BLaER1 treated with 17β-estradiol and CSF1 and Interleukin-3, amounts not matched to agents 10 nM and 100 nM (cell line): Measurements from ENCODE around the gene KCNJ6.

Experiments
- H3K27ac ChIP-seq, 11 experiments: shearing (Covaris generic); formaldehyde crosslinking; 2 replicates each; pipeline ENCODE4 v1.8.1; 2022
- H3K27me3 ChIP-seq, 11 experiments: shearing (Covaris generic); formaldehyde crosslinking; 2 replicates each; pipeline ENCODE4 v1.8.1; 2022
- H3K36me3 ChIP-seq, 11 experiments: shearing (Covaris generic); formaldehyde crosslinking; 2 replicates each; pipeline ENCODE4 v1.8.1; 2022
- H3K4me1 ChIP-seq, 10 experiments: shearing (Covaris generic); formaldehyde crosslinking; 2 replicates each; pipeline ENCODE4 v1.8.1; 2022
- H3K4me2 ChIP-seq, 11 experiments: shearing (Covaris generic); formaldehyde crosslinking; 2 replicates each; pipeline ENCODE4 v1.8.1; 2022
- H3K4me3 ChIP-seq, 10 experiments: shearing (Covaris generic); formaldehyde crosslinking; 2 replicates each; pipeline ENCODE4 v1.8.1; 2022
- H3K9ac ChIP-seq, 11 experiments: shearing (Covaris generic); formaldehyde crosslinking; 2 replicates each; pipeline ENCODE4 v1.8.1; 2022
- H3K9me3 ChIP-seq, 11 experiments: shearing (Covaris generic); formaldehyde crosslinking; replicated peaks in 1 of 11; 2 replicates each; pipeline ENCODE4 v1.8.1; 2022
- H4K20me1 ChIP-seq, 11 experiments: shearing (Covaris generic); formaldehyde crosslinking; 2 replicates each; pipeline ENCODE4 v1.8.1; 2022
- Cebpa-rat ChIP-seq, 11 experiments: shearing (Covaris generic); IDR thresholded peaks; 2 replicates each; pipeline ENCODE4 v1.8.1; 2022

Gene KCNJ6

GRCh38 chr21:37888659-37889058 lies 27.6 kb downstream of the KCNJ6 start:
- Histone ChIP-seq H3K27ac (no peak overlapping the region), H3K9me3 (peaks cover 0 to 9% (median 0%) of the 10 kb centered on the region in 11 experiments; a peak in 2 of 22 replicates), H3K4me3 (no peak overlapping the region), H3K27me3 (no peaks in the 10 kb centered on the region), H3K4me1 (peaks cover 0 to 4% (median 0%) of the 10 kb centered on the region in 10 experiments; a peak in 6 of 20 replicates), H3K36me3 (no peaks in the 10 kb centered on the region), H3K9ac (no peak overlapping the region), H3K4me2 (no peak overlapping the region), H4K20me1 (no peaks in the 10 kb centered on the region)
- no peak for TF ChIP-seq Cebpa-rat (IDR thresholded peaks at IDR 0.05)

GRCh38 chr21:37886726-37887299 lies 29.4 kb downstream of the KCNJ6 start:
- H3K9me3 ChIP-seq: peaks cover 0 to 9% (median 0%) of the 10 kb centered on the region in 11 experiments; a peak in 2 of 22 replicates
- H4K20me1 ChIP-seq: no peaks in the 10 kb centered on the region
- H3K9ac ChIP-seq: no peak overlapping the region
- TF ChIP-seq Cebpa-rat (IDR thresholded peaks at IDR 0.05): no peak
- H3K27me3 ChIP-seq: no peaks in the 10 kb centered on the region
- H3K27ac ChIP-seq: no peak overlapping the region
- no peak overlapping the region for H3K4me2 ChIP-seq
- H3K4me1 ChIP-seq: no peaks in the 10 kb centered on the region
- H3K4me3 ChIP-seq: no peak overlapping the region
- H3K36me3 ChIP-seq: no peaks in the 10 kb centered on the region

GRCh38 chr21:37886120-37886519 lies 30.1 kb downstream of the KCNJ6 start:
- Histone ChIP-seq H3K4me1 (no peaks in the 10 kb centered on the region), H3K27ac (no peak overlapping the region), H3K36me3 (no peaks in the 10 kb centered on the region), H4K20me1 (no peaks in the 10 kb centered on the region), H3K9me3 (peaks cover 0 to 9% (median 0%) of the 10 kb centered on the region in 11 experiments; a peak in 2 of 22 replicates), H3K27me3 (no peaks in the 10 kb centered on the region), H3K4me2 (no peak overlapping the region), H3K4me3 (no peak overlapping the region), H3K9ac (no peak overlapping the region)
- no peak for TF ChIP-seq Cebpa-rat (IDR thresholded peaks at IDR 0.05)

- H3K27me3 ChIP-seq: no peaks in the 10 kb centered on the region
- H3K9me3 ChIP-seq: no peaks in the 10 kb centered on the region
- H3K4me1 ChIP-seq: peaks cover 0 to 15% (median 12%) of the 10 kb centered on the region in 10 experiments; a peak in 13 of 20 replicates
- H3K4me3 ChIP-seq: no peak overlapping the region
- no peaks in the 10 kb centered on the region for H3K36me3 ChIP-seq
- H4K20me1 ChIP-seq: no peaks in the 10 kb centered on the region
- no peak for TF ChIP-seq Cebpa-rat (IDR thresholded peaks at IDR 0.05)
- H3K27ac ChIP-seq: no peak overlapping the region
- no peak overlapping the region for H3K9ac ChIP-seq
- H3K4me2 ChIP-seq: no peak overlapping the region
Measured at GRCh38 chr21:37878946-37879660, 37.2 kb downstream of the KCNJ6 start.

GRCh38 chr21:37877888-37878684 lies 38.2 kb downstream of the KCNJ6 start:
- Histone ChIP-seq H3K4me1 (peaks cover 0 to 15% (median 12%) of the 10 kb centered on the region in 10 experiments; a peak in 13 of 20 replicates), H3K36me3 (no peaks in the 10 kb centered on the region), H3K4me2 (no peak overlapping the region), H3K9ac (no peak overlapping the region), H3K9me3 (no peaks in the 10 kb centered on the region), H3K27me3 (no peaks in the 10 kb centered on the region), H3K27ac (no peak overlapping the region), H4K20me1 (no peaks in the 10 kb centered on the region), H3K4me3 (no peak overlapping the region)
- no peak for TF ChIP-seq Cebpa-rat (IDR thresholded peaks at IDR 0.05)

- no peak overlapping the region for H3K27ac ChIP-seq
- H3K4me2 ChIP-seq: no peak overlapping the region
- no peak for TF ChIP-seq Cebpa-rat (IDR thresholded peaks at IDR 0.05)
- no peaks in the 10 kb centered on the region for H3K27me3 ChIP-seq
- H4K20me1 ChIP-seq: no peaks in the 10 kb centered on the region
- no peak overlapping the region for H3K4me3 ChIP-seq
- H3K4me1 ChIP-seq: peaks cover 0 to 15% (median 12%) of the 10 kb centered on the region in 10 experiments; a peak in 13 of 20 replicates
- H3K36me3 ChIP-seq: no peaks in the 10 kb centered on the region
- H3K9ac ChIP-seq: no peak overlapping the region
- no peaks in the 10 kb centered on the region for H3K9me3 ChIP-seq
Measured at GRCh38 chr21:37877171-37877570, 39.1 kb downstream of the KCNJ6 start.

GRCh38 chr21:37876561-37876960 lies 39.7 kb downstream of the KCNJ6 start:
- H3K27ac ChIP-seq: no peak overlapping the region
- no peaks in the 10 kb centered on the region for H4K20me1 ChIP-seq
- no peak overlapping the region for H3K9ac ChIP-seq
- no peak overlapping the region for H3K4me2 ChIP-seq
- H3K27me3 ChIP-seq: no peaks in the 10 kb centered on the region
- peaks cover 0 to 15% (median 12%) of the 10 kb centered on the region in 10 experiments; a peak in 13 of 20 replicates for H3K4me1 ChIP-seq
- no peaks in the 10 kb centered on the region for H3K9me3 ChIP-seq
- TF ChIP-seq Cebpa-rat (IDR thresholded peaks at IDR 0.05): no peak
- no peak overlapping the region for H3K4me3 ChIP-seq
- H3K36me3 ChIP-seq: no peaks in the 10 kb centered on the region

- H4K20me1 ChIP-seq: no peaks in the 10 kb centered on the region
- no peaks in the 10 kb centered on the region for H3K36me3 ChIP-seq
- no peak overlapping the region for H3K4me3 ChIP-seq
- H3K9ac ChIP-seq: no peak overlapping the region
- TF ChIP-seq Cebpa-rat (IDR thresholded peaks at IDR 0.05): no peak
- H3K27ac ChIP-seq: no peak overlapping the region
- H3K27me3 ChIP-seq: no peaks in the 10 kb centered on the region
- peak overlapping the region in 9 of 11 experiments; percentile 15 to 66 (median 43); a peak in 12 of 22 replicates for H3K4me2 ChIP-seq
- no peaks in the 10 kb centered on the region for H3K9me3 ChIP-seq
- H3K4me1 ChIP-seq: peaks cover 0 to 15% (median 12%) of the 10 kb centered on the region in 10 experiments; a peak in 13 of 20 replicates
Measured at GRCh38 chr21:37874904-37875780, 41.1 kb downstream of the KCNJ6 start.
